Activated CD8-positive, alpha-beta memory T cell treated with anti-CD3 and anti-CD28 coated beads for 36 hours (primary cell): ENCODE data around the gene ABCA12. TPM values are rescaled to one million over a fixed set of nuclear protein-coding genes. Genes with fewer than 3 reads are reported as not detected.

ENCODE experiments used
- CTCF ChIA-PET: fragments of 350-600 bp; sonication (Branson Sonifier 250); formaldehyde crosslinking; loops from one replicate; lab custom pipeline; 2021; ENCODE audit warnings: antibody characterized with exemption; lab: Charles Lee
- POLR2A ChIA-PET: fragments of 350-600 bp; sonication (Branson Sonifier 250); formaldehyde crosslinking; loops from one replicate; lab custom pipeline; 2021; ENCODE audit warnings: antibody characterized with exemption; lab: Charles Lee
- total RNA-seq, 2 experiments: library from RNA; stranded (reverse); gene quantifications; one replicate each; pipeline ENCODE4 v1.2.3, GENCODE V29; 2021

The ABCA12 gene
- total RNA-seq, 2 experiments from 2014 or later, result not detected

DNA sequence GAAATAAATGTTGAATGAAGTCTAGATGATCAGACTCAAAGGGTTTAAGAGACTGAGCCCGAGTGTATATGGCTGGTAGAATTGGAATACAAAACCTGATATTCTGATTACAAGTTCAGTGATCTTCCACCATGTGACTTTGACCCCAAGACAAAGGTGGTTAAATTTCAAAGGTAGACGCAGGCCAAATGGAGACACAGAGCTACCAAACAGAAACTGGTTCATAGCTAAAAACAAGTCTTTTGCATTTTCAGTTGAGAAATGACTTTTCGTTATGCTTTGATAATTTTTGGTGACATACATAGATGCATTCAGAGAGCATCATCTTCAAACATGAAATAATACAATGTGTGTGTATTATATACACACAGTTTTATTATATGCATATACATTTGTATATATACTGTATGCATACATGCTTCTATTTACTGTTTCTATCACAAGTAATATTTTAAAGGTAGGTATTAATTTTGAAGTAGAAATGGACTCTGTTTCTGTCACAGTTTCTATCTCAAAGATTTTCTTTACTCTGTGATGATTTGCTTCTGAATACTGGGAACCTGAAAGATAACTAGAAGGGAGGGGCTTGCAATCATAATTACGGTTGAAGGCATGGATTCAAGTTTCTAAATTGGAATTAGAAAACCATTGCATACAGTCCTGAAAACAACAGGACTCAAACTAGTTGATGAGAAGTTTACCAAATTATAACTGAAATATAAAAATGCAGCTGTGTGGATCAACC lies 142.3 kb downstream of the ABCA12 start:
- CTCF ChIA-PET, result no interaction called here
- POLR2A ChIA-PET, result no interaction called here

DNA sequence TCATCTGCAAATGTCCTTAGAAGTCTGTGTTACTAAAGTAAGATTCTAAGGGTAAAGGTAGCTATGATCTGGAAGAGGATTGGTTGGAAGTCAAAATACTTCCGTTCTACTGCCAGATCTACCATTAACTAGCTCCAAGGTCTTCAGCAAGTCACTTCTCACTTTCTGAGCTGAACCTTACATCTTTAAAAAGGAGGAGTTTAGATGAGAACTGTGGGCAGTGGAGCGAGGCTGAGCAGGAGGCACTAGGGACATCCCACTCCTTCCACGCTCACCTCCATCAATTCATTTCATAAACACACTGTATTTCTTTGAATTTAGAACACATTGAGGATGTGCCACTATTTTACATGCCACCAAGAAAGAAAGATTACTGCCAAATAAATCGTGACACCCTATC lies 143.0 kb downstream of the ABCA12 start:
- ChIA-PET CTCF (no interaction called here), POLR2A (no interaction called here)

DNA sequence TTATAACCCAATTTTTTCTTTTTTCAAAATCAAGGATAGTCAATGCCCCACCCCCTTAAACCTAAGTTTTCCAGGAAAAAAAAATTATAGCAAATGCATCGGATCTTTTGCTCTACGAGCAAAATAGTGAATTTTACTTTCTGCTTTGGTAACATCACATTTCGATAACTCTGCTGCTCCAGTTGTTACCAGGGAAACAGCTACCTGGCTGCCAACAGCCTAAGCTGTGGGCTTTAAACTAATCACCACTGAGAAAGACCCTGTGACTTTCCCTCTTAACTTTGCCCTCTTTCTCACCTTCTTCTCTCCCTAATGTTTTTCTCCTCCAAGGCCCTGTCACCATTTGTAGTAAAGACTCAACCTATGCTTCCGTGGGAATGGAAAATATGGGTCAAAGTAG lies 145.5 kb downstream of the ABCA12 start:
- ChIA-PET POLR2A (no interaction called here), CTCF (no interaction called here)

DNA sequence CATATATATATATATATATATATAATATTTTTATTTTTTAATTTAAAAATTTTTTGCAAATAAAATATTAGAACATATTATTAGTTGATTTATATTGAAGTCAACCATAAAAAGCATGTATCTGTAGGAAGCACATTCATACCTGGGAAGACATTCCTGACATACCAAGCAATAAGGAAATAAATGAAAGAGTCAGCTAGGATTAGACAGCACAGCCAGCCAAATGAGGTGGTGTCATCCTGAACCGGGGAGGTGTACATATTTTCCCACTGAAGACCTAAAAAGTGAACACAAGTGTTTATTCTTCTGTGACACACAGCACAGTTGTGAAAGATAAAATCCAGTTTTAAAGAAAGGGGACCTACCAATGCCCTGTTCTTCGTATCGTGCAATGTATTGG lies 149.2 kb downstream of the ABCA12 start:
- CTCF ChIA-PET, result no interaction called here
- POLR2A ChIA-PET, result no interaction called here

DNA sequence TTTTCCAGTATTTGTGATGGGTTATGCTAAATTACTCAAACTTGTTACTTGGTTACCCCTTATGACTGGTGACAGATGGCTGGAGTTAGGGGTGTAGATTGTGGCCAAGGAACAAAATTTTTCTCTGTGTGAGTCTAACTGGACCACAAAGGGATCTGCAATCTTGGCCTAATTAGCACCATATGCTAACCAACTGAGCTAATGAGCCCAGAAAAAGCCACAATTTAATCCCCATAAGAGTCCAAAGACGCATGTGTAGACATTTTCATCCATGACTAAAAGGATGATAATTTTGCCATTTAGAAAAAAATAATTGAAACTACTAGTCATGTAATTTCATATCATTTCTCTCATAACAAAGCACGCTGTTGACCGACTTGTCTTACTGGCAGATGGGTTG lies 151.2 kb downstream of the ABCA12 start:
- CTCF ChIA-PET, result no interaction called here
- POLR2A ChIA-PET, result no interaction called here

DNA sequence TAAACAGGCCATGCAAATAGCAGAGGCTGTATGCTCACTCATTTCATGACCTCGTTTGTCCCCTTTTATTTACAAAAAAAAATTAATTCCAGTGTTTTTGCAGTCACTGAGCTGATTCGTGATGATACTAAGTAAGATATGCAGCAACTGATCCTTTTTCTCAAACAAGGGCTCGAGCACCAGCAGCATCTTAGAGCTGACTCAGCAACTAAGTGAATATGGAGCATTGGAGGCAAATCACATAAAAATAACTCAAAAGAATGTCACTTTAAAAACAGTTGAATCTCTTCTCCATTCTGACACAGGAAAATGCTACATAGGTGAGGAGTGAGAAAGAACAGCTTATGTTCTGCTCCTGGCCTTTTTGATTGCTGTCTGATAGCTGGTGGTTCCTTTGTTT lies 152.8 kb downstream of the ABCA12 start:
- ChIA-PET CTCF (no interaction called here), POLR2A (no interaction called here)

DNA sequence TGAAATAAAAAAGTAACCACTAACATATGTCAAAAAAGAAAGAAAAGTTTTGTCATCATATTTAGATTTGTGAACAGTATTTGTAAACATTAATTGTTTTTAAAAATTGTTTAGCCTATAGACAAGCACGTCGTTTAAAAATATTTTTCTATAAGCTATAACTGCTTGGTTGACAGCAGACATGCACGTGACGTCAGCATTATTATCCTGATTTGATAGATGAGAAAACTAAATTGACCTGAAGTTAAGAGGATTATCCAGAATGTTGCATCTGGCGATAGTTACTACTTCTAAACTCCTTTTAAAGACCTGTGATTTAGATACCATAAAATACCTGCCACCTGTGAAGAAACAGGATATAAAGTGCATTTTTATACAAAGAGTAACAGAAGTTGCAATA lies 172.0 kb downstream of the ABCA12 start:
- ChIA-PET CTCF (no interaction called here), POLR2A (no interaction called here)

DNA sequence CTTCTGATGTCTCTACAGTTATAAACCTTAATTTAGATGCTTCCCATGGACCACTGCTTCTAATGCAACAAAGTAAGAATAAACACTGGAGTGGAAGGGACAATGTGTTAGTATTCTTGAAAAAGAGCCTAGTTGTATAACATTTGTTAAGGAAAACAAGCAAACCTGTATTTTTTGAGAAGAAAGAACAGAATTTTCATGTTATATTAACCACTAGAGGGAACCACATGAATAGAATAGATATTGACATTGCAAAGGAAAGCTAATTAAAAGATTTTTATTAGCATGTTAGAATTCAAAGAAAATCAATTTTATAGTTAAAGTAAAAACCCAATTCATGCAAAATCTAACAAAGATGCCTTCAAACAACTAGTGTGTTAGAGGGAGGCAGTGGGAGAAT lies 177.7 kb downstream of the ABCA12 start:
- CTCF ChIA-PET, result no interaction called here

DNA sequence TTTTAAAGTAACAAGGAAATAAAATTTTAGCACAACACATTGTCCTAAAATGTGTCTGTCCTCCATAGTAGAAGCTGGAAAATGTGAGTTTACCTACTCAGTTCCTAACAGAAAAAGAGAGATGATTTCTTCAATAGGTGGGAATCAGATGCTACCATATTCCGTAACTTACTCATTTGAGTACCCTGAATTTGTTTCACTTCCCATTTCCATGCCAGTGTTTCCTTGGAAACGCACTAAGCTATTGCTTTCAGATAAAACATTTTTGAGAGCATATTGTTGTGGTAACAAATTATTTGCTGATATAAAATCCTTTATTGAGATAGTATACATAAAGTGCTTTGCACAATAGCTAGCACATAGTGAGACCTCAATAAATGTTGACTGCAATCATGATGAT lies 191.5 kb downstream of the ABCA12 start:
- ChIA-PET POLR2A (no interaction called here), CTCF (no interaction called here)

More for the DNA sequence above, 177.7 kb downstream of the ABCA12 start:
- POLR2A ChIA-PET, result no interaction called here

DNA sequence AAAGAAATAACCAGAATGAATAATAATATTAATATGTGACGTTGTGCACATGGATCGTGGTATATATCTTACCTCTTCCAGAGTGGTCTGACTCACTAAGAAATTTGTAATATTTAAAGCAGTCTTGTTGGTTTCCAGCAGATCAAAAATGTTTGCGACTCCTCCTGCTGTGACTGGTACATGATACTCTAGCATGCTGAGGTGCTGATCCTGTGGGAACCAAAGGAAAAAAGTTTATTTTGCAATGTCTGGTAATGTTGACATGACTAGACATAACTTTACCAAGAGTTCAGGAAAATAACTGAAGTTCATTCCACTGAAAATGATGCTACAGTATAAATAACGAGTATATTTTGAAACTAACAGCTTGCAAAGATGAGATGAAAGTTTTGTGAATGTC lies 204.4 kb downstream of the ABCA12 start:
- ChIA-PET CTCF (no interaction called here), POLR2A (no interaction called here)

DNA sequence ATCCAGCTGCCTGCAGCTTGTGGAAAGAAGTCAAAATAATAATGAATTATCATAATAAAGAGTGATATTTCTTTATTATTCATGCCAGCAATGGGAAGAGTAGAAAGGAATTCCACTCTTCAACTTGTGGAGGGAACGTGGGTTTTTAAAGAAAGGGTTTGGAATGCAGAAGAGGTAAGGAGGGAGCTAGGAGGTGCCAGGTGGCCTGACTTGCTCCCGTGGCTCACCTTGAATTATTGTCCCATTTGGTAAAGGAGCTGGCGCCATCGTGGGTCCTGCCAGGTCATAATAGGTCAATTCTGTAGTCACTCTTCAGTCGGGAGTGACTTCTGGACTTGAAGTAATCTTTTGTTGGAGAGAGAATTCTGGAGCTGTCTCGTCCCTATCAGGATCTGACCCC lies 233.8 kb downstream of the ABCA12 start:
- ChIA-PET CTCF (no interaction called here), POLR2A (no interaction called here)

DNA sequence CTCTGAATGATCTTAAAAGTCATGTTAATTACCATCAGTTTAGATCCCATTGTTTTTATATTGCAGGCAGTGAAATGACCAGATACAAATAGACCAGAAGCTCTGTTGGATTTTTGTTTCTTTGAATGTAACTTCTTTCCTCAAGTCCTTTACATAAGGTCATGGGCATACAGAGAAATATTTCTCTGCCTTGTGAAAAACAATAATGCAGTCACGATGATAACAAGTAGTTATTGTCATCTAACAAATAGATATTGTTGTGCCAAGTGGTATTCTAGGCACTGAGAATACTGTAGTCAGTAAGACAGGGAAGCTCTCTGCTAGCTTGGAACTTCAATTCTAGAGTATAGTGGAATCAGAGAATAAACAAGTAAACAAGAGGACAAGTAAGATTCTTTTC lies 234.2 kb downstream of the ABCA12 start:
- POLR2A ChIA-PET, result no interaction called here
- CTCF ChIA-PET, result no interaction called here

DNA sequence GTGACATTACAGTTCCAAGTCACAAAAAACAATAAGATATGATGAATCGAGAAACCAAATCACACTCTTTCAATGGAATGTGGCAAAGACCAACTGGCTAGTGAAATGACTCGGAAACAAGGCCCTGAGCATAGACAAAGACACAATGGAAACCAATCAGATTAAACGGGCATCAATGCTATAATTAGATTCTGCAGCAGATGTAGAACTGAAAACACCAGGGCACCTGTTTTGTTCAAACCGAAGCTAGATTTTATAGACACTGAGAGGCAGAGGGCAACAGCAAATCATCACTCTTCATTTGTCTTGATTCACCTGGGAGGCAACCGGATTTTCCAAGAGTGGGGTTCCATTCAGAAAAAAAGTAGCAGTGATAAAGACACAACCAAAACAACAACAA lies 236.1 kb downstream of the ABCA12 start:
- CTCF ChIA-PET, result no interaction called here
- POLR2A ChIA-PET, result no interaction called here

DNA sequence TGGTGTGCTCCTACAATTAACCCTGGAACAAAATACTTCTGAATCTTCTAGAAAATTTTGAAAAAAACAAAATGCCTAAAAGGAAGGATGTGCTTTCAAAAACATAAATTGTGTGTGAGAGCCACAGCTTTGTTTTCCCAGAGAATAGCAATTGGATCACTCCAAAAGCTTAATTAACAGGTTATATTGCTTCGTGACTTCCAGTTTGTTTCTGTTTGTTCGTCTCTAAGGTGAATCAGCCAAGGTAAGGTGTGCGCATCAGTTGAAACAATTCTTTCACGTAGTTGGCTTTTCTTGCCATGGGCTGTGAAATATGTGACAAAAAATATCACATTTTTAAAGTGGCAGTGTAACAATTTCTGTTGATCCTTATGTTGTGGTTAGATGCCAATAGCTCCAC lies 238.7 kb downstream of the ABCA12 start:
- CTCF ChIA-PET, result interaction anchor here (0.6 kb wide), 1 partner anchor 366 kb away, joined by 6 read pairs; no protein-coding TSS in a partner anchor

DNA sequence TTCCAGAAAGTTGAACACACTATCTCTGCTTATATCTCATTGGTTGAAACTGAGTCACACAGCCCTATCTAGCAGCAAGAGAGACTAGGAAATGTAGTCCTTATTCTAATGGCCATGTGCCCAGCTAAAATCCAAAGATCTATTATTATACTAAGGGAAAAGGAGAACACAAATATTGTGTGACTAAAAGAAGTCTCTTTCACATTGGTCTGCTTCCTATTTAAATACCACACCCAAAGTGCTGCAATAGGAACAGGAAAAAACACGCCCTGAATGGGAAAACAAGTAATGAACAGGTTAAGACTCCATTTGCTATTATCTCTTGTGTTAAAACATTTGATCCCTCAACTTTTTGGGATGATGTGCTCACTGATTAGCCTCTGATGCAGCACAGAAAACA lies 242.2 kb downstream of the ABCA12 start:
- CTCF ChIA-PET, result no interaction called here
- POLR2A ChIA-PET, result no interaction called here

More for the DNA sequence above, 238.7 kb downstream of the ABCA12 start:
- POLR2A ChIA-PET, result no interaction called here

DNA sequence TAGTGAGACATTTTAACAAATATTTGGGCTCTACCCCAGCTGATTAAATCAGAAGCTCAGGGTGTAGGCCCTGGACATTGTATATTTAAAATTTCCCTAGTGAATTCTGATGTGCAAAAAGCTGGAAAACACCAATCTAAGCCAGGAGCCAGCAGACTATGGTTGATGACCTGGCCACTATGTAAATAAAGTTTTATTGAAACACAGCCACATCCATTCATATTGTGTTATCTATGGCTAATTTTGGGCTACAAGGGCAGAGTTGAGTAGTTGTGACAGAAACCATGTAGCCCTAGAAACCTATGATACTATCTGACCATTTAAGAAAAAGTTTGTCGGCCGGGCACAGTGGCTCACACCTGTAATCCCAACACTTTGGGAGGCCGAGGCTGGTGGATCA lies 243.0 kb downstream of the ABCA12 start:
- POLR2A ChIA-PET, result no interaction called here
- CTCF ChIA-PET, result no interaction called here

DNA sequence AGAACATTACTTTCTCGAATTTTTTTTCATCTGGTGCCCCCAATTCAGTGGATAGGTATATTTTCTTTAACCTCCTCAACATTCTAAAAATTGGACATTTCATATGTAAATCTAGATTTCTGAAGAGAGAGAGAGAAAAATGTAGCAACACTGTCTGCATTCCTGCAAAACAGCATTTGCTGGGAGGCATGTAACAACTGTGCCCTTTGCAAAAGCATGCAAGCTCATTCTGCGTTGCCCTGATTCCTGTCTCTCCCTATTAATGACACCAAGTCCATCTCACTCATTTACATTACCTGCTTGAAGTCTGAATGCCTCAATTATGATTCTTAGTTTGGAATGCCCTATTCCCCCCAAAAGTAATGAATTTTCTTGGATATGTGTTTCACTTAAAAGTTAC lies 249.1 kb downstream of the ABCA12 start:
- CTCF ChIA-PET, result no interaction called here
- POLR2A ChIA-PET, result no interaction called here

DNA sequence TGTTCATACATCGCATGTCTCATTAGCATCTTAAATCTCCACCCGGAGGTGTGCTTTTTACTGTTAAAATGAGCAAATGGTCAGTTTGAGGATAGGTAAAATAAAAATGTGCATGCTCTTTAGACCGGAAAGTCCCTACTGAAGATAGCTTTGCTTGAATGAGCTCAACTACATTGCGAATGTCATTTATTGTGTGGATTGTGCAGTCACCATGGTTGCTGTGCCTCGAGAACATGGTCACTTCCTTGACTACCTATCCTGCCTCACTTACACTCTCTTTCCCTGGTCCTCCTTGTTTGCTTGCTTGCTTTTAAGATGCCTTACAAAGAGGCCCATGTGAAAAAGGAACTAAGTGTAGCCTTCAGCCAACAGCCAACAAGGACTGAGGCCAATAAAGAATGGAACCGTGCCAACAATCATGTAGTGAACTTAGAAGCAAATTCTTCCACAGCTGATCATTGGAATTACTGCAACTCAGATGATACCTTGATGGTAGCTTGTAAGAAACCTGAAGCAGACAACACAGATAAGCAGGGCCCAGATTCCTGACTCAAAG lies 256.7 kb downstream of the ABCA12 start:
- ChIA-PET CTCF (no interaction called here), POLR2A (no interaction called here)
